Endothelial cell of umbilical vein (primary cell): Measurements from ENCODE around the gene OTX2.

Experiments used
- CTCF ChIP-seq, 2 donors: IDR thresholded peaks; 1 replicate in 1 of 2; 2 replicates in 1 of 2; pipeline ENCODE4 v1.5.1; 2011; ENCODE audit warnings: low read length in 2 of 2, mild to moderate bottlenecking in 2 of 2, moderate library complexity in 2 of 2, control low read depth in 1 of 2, inconsistent platforms in 1 of 2, low read depth in 1 of 2; ENCODE audit not compliant: insufficient read depth in 1 of 2; ENCODE audit errors: extremely low read depth in 1 of 2
- EZH2 ChIP-seq: IDR thresholded peaks from 2 replicates; pipeline ENCODE4 v1.6.1; 2012; ENCODE audit warnings: borderline replicate concordance, low read depth, mild to moderate bottlenecking, moderate library complexity, low read length, inconsistent platforms; ENCODE audit not compliant: severe bottlenecking
- GATA2 ChIP-seq: IDR thresholded peaks from 2 replicates; pipeline ENCODE4 v1.7.0; 2011; ENCODE audit warnings: low read depth, mild to moderate bottlenecking, moderate library complexity, mixed read lengths, low read length; ENCODE audit not compliant: insufficient read length, insufficient read depth
- MAX ChIP-seq: IDR thresholded peaks from 2 replicates; pipeline ENCODE4 v1.6.1; 2011; ENCODE audit not compliant: insufficient read depth, insufficient read length
- POLR2A ChIP-seq: IDR thresholded peaks from 2 replicates; pipeline ENCODE4 v1.6.1; 2012; ENCODE audit warnings: low read depth, mild to moderate bottlenecking, control low read depth, low read length
- POLR2AphosphoS5 ChIP-seq: IDR thresholded peaks from 2 replicates; pipeline ENCODE4 v1.6.1; 2012; ENCODE audit warnings: low read depth, mild to moderate bottlenecking, control low read depth, low read length, moderate library complexity; ENCODE audit not compliant: insufficient read depth

GRCh38 chr14:56795284-56795622 lies 15.0 kb downstream of the OTX2 start:
- TF ChIP-seq MAX (no peak), CTCF (IDR thresholded peaks at IDR 0.05; ENCODE audit: extremely low read depth in 1 of 2, insufficient read depth in 1 of 2, low read depth in 1 of 2, low read length in 2 of 2) (no peak), EZH2 (no peak), POLR2AphosphoS5 (no peak), POLR2A (no peak), GATA2 (no peak)
